ENCODE results near the gene ASB10.

ASB10 gene

DNA sequence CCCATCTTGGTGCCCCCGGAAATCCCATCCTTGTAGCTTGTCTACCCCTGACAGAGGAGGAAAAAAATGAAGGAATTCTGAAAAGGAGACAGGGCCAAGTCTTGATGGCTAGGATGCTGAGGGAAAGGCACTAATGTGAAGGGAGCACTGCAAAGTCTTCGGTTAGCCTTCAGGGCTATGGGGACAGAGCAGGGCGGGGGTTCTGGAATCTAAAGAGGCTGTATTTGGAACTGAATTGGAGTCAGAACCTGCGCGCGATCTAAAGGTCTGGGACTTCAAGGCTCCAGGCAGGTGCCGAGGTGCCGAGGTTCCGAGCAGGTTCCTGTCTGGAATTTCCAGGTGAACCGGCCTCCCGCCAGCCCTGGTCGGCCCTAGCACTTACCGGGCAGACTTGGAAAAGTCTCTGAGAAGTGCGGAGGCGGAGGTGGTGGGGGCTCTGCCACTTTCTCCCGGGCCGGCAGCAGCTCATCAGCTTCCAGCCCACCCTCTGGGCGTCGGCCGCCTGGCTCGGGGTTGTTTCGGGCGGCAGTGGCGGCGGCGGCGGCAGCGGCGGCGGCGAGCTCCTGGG is 20.3 kb downstream of the ASB10 start:
- DNase-seq, result no peak

DNA sequence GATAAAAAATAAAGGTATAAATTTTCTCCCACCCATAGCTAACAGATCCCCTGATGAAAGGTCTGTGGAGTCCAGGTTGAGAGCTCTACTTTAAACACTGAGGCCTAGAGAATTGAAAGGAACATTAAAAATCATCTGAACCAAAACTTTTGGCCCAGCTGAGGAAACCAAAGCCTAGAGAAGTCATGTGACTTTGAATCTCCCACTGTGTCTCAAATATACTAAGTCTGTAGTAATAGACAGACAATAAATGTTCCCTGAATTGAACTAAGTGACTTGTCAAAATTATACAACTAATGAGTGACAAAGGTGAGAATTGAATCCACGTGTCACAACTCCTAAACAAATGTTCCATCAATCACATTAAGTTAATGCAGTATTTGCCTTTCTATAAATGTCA is 25.3 kb downstream of the ASB10 start:
- no peak for DNase-seq

DNA sequence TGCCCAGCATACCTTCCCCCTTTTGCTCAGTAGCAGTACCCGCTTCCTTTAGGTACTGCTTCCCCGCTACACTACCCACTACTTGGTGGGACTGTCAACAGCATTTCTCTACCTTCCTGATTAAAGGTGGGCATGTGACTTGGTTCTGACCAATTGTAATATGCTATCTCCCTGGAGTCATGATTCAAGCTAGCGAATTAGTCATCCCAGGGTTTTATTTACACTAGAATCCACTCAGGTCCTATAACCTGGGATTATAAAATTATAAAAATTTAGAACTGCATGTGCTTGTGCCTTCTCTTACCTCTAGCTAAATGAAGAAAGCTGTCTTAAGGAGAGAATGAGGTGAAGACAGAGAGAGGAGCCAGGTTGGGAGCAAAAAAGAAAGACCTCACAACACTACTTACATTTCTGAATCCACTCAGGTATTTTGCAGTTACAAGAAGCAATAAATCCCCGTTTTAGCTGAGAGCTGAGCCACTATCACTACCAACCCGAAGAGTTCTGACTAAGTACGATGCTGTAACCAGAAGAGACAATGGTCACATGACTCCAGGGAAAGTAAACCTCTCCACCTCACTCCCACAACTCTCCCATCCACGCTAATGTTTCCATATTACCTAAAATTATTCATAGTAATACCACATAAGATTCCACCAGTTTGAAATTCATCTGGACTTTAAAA is 29.3 kb downstream of the ASB10 start:
- DNase-seq, result no peak

DNA sequence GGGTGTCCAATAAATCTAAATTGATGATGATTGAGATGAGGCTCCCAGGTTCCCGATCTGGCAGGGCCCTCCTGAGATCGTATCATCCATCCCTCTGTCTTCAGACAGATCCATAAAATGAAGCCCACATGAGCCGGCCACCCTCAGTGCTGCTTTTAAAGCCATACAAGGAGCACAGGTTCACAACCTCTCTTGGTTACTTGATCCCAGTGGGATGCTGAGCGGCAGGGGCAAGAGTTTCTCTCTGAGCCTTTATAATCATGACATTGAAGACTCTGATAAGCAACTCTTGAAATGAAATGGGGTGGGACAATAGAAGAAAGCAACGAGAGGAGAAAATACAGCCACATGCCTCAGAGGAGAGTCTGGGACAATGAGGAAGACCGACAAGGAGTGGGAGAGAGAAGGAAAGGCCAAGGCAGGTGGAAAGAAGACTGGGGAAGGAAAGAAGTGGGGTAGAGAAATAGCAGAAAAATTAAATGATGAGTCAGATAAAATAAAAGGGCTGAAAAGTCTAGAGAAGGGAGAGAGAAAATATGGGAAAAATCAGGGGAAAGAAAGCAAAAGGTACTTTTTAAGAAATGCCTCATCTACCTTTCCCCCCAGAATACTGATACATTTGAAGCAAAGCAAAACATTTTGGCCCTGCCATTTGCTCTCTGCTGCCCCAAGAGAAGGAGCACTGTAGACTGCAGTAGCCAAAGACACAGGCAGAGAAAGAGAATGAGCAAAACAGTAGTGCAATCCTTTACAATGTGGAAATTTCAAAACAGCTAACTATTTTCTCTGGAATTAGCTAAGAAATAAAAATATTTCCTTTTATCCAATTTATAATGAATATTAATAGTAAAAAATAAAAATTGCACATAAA is 34.2 kb downstream of the ASB10 start:
- DNase-seq, result no peak

DNA sequence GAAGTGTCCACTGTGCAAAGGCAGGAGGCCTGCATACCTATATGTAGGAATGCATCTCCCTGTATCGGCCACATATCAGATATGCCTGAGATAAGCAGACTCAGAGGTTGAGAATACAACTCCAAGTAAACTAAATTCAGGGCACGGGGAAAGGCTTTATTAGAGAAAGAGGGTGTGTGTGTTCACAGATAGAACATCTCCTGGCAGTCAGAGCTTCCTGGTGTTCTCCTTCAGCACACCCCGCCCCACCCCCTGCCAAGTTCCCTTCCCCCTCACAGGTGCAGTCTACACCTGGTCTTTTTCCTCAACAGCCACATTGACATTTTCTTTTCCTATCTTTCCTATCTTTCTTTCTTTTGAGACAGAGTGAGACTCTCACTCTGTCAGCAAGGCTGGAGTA is 36.7 kb downstream of the ASB10 start:
- no peak for DNase-seq

DNA sequence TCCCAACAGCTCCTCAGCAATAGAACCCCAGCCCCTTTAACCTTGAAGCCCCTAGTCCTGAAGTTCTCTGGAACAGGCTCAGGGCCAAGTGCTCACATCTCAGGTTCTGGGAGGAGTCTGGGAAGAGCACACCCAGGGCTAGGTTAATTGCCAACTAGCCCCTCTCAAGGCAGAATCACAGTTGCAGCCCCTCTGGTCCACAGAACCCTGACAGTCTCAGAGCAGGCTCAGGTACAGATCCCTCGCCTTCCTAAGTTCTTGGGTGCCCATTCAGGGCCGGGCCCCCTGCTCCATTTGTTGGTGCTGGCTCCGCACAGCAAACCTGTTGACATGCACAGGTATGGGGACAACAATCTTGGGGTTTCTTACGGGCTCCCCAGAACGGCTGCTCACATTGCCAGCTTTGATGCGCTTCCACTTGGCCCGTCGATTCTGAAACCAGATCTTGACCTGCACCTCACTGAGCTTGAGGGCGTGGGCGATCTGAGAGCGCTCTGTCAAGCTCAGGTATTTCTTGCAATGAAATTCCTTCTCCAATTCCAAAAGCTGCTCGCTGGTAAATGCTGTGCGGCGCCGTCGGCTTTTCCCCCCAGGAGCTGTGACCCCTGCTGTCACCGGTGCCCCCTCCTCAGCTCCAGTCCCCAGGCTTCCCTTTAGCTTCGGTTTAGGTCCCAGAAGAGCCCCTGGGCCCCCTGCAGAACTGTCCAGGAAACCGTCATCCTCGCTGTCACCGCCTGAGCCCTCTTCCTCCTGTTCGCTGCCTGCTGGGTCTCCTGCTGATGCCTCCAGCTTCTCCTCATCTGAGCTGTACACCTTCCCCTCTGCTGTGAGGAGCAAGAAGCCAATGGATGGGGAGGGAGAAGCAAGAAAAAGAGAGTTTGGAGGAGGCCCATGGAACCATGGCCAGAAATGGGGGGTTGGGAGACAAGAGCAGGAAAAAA is 38.5 kb downstream of the ASB10 start:
- DNase-seq, result peak; percentile 41

DNA sequence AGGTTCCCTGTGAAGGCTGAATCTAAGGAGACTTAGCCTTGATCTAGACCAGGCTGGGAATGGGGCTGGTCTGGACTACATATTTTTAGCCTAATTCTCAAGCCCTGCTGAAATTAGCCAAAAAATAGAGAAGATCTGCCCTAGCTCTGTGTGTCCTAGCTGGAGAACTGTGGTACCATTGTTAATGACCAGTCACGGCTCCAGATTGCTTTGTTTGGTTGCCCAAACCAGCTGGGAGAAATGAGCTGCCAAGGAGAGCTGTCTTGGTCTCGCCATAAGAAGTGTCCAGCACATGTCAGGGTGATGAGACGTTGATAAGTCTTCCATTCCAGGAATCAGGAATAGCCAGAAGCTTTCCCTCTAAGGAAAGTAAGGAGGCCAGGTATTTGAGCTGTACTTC is 40.3 kb downstream of the ASB10 start:
- no peak for DNase-seq

DNA sequence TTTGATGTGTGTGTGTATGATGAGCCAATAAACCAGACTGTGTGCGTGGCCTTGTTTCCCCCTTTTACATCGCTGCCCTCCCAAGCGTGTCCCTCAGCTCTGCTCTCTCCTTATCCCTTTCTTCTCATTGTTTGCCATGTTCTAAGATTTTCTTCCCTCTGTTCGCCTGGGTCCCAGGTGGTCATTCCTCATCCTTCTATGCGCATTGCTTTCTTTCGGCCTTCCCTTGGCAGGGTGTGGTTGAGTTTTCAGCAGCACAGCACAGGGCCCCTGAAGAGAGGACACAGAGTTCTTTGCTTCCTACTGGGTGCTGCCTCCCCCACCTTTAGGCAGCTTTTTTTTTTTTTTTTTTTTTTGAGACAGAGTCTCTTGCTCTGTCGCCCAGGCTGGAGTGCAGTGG is 42.7 kb downstream of the ASB10 start:
- no peak for DNase-seq

DNA sequence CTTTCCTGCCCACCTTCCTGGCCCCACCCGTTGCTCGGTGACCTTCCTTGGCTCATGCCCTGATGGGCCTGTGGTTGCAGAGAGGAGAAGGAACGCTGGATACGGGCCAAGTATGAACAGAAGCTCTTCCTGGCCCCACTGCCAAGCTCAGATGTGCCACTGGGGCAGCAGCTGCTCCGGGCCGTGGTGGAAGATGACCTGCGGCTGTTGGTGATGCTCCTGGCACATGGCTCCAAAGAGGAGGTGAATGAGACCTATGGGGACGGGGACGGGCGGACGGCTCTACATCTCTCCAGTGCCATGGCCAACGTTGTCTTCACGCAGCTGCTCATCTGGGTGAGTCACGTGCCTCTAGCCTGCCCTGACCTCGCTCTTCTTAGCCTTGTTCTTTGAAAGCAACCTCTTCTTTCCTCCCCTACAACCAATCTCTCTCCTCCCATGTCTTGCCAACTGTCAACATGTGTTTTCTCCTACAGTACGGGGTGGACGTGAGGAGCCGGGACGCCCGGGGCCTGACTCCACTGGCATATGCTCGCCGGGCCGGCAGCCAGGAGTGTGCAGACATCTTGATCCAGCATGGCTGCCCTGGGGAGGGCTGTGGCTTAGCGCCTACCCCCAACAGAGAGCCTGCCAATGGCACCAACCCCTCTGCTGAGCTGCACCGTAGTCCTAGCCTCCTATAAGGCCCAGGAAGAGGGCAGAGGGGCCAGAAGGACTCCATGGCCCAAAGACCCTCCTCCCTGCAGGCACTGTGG is 43.6 kb downstream of the ASB10 start:
- DNase-seq, result no peak

DNA sequence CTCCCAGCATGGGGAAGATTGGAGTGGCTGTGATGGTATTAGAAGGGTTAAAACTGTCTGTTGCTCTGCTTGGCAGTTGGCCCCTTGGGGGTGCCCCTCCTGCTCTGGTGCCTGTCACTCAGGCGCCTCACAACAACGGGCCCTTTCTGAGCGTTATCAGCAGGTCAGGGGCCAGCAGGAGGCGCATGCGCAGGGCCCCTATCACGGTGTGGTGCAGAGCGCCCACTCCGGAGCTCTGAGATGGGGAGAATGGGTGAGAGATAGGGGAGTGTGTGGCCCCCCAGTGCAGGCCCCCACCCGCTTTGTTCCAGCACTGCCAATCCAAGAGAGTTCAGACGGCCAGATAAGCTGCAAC is 44.4 kb downstream of the ASB10 start:
- no peak for DNase-seq

DNA sequence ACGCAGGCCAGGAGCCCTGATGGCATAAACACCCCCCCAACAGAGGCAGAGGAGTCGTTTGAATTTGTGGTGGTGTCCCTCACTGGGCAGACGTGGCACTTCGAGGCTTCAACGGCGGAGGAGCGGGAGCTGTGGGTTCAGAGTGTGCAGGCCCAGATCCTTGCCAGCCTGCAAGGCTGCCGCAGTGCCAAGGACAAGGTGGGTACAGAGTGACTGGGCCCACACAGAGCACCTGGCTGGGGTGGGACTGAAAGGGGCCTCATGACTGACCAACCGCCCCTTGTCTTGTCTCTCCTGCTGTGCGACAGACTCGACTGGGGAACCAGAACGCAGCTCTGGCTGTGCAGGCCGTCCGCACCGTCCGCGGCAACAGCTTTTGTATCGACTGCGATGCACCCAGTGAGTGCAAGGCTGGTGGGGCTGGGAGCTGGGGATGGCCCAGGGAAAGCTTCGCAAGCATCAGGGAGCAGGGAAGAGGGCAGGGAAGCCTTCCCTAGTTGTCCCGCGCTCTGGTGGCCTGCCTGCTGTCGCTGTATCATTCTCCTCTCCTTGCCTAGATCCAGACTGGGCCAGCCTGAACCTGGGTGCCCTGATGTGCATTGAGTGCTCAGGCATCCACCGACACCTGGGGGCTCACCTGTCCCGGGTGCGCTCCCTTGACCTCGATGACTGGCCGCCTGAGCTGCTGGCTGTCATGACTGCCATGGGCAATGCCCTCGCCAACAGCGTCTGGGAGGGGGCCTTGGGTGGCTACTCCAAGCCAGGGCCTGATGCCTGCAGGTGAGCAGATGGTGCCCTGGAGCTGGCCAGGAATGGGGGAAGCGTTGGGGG is 45.0 kb downstream of the ASB10 start:
- no peak for DNase-seq

DNA sequence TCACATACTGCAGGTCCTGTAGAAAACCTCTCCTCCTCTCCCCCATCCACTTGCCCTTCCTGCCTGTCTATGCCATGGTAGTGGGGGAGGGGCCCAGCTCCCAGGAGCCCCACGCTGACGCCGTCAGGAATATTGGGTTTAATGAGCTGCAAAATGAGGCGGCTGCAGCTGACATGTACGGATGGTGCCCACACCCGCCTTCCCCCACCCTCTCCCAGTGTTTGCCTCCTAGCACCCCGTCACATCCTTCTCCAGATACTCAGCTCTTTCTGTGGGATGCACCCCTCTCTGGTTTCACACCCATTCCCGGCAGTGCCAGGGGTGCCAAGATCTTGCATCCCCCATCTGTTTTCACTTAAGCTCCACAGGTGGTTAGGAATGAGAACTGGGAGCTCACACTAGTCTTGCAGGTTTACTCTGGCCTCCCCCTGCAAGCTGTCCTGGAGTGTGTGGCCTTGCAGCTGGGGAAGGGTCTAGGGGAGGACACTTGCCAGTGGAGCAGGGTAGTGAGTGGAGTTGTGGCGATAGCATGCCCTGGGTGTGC is 45.7 kb downstream of the ASB10 start:
- DNase-seq, result no peak

DNA sequence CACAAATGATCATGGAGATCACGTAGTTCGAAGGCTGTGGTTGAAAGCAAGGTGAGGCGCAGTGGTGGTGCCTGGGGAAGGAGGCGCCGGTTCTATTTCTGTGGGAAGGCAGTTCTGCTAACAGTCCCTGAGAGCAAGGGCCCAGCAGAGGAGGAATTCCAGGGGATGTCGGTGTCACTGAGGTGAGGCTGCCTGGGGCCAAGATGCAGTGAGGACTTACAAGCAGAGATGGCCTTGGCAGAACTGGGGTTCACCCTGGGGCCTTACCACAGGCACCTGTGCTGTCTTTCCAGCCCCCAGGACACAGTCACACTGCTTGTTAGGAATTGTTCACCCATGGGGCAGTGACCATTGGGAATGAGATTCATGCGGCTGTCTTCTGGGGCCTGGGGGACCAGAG is 46.2 kb downstream of the ASB10 start:
- DNase-seq, result no peak

DNA sequence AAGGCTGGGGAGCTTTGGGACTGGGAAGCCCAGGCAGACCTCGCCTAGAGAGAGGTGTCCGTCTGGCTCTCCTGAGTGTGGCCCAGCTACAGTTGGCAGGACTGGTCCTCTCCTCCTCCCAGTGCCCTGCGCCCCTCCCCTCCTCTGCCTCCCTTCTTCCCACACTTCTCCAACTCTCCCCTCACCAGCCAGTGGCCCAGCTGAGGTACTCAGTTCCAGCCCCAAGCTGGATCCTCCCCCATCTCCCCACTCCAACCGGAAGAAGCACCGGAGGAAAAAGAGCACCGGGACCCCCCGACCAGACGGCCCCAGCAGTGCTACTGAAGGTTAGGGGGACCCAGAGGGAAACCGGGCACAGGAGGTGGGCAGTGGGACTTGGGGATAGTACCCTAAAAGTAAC is 47.3 kb downstream of the ASB10 start:
- DNase-seq, result peak; percentile 37

DNA sequence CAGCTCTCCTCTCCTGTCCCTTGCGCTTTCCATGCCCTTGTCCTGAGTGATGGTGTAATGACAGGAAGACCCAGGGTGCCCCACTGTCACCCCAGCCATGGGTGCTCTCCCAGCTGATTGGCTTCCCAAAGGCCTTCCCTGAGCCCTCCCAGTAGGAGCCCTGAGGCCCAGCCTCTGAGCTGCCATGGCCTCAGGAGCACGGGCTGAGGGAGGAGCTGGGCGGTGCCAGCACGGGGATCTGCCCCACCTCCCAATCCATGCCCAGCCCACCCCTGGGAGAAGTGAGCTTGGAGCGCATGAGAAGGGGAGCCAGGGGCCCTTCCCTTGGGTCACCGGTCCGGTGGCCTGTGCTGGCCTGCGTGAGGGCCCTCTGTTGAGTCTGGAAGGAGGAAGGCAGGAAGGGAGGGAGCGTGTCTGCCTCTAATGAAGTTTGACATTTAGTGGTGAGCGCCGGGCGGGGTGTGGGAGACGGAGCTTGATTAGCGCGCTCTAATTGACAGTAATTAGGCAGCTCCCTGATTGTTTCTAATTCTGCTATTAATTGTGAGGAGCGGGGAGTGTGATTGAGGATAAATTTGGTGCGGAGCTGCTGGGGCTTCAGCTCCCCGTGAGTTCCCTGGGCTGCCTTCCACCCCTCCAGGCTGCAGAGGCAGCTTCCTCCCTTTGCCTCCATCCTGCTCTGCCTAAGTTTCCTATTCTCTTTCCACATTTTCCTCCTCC is 47.8 kb downstream of the ASB10 start:
- no peak for DNase-seq

DNA sequence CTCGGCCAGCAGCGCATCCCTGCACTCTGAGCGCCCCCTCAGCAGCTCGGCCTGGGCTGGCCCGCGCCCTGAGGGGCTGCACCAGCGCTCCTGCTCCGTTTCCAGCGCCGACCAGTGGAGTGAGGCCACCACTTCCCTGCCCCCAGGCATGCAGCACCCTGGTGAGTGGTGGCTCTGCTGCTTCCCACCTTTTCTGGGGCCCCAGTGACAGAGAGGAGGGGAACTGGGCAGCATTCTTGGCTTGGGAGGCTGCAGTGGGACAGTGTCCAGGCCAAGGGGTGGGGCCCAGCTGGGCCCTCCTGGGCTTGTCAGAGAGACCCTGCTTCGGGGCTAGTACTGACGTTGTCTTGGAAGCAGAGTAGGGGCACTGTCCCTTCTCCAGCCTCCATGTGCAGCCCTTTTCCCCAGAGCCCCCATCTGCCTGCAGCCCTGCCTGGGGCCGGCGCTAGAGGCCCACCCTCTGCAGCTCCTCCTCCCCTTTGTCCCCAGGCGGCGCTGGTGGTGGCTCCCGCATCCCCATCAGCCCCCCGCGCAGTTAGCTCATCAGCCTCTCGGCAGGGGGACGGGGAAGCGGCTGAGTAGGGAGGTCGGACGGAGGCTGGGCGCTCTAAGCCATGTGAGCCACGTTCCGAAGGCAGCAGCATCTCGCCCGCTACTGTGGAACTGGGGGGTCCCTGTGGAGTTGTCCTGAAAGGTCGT is 48.7 kb downstream of the ASB10 start:
- no peak for DNase-seq

DNA sequence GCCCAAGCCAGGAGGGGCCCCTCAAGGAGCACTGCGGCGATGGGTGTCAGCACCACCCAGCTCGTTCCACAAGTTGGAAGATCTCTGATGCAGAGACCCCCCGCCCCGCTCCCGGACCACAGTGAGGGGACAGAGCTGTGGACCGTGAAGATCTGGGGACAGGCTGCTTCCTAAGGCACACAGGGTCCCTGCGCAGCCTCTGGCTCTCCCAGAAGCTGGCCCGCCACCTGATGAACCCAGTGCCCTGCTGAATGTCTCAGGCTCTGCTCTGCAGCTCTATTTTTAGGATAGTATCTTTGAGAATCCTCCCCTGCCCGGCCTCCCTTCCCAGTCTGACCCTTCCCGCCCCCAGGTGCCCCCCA is 49.3 kb downstream of the ASB10 start:
- DNase-seq, result no peak

DNA sequence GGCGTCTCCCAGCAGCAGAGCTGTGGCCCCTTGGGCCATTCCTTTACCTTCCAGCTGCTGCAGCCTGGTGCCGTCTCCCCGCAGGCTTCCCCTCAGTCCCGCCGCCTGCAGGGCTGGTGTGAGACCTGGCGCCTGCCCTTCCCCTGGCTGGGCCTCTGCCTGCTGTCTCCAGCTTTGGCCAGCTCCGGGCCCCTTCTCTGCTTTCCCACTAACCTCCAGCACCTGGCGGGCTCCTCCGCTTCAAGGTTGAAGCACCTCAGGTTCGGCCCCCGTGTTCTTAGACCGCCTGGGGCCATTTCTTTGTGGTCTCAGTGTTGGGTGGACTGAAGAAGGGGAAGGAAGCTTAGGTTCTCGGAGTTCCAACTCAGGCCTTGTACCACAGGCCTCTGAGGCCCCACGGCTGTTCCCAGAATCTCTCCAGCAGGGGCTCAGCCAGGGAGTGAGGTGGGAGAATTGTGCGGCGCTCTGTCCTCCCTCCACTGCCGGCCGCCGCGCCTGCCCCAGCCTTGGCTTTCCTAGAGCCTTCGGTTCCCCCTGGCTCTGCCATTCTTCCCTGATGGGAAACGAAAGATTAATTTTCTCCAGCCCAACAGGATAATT is 49.9 kb downstream of the ASB10 start:
- DNase-seq, result no peak

Data from activated CD8-positive, alpha-beta memory T cell treated with anti-CD3 and anti-CD28 coated beads for 24 hours (primary cell).